Measurements from ENCODE around the gene FRK. TPM values are rescaled to one million over a fixed set of nuclear protein-coding genes. Genes with fewer than 3 reads are reported as not detected.

The FRK gene
- total RNA-seq, 1 experiment from 2014 or later: 0.82 TPM

- Mint-ChIP-seq H3K36me3 (ENCODE audit: insufficient read depth, unreplicated experiment) (no peaks in the 10 kb centered on the region), H3K27ac (ENCODE audit: low read depth, unreplicated experiment) (no peak overlapping the region), H3K4me1 (ENCODE audit: insufficient read depth, unreplicated experiment) (no peaks in the 10 kb centered on the region), H3K4me3 (ENCODE audit: unreplicated experiment) (no peak overlapping the region), H3K27me3 (ENCODE audit: insufficient read depth, unreplicated experiment) (no peaks in the 10 kb centered on the region), H3K9me3 (ENCODE audit: unreplicated experiment) (no peaks in the 10 kb centered on the region)
- intact Hi-C loops (cut with micrococcal nuclease): no loop called here
- no TSS peak for BruUV-seq (replicated peaks)
- POLR2A ChIA-PET: no interaction called here
- CTCF ChIA-PET: no interaction called here
- no peak for DNase-seq (ENCODE audit: unreplicated experiment)
- no peak for TF ChIP-seq CTCF (IDR thresholded peaks at IDR 0.05; ENCODE audit: unreplicated experiment)
Observed at GRCh38 chr6:115976321-115976870, 84.3 kb downstream of the FRK start.

GRCh38 chr6:115972679-115973078, 88.0 kb downstream of the FRK start:
- BruUV-seq (replicated peaks): no TSS peak
- Mint-ChIP-seq H3K4me3 (ENCODE audit: unreplicated experiment) (no peak overlapping the region), H3K27me3 (ENCODE audit: insufficient read depth, unreplicated experiment) (no peaks in the 10 kb centered on the region), H3K36me3 (ENCODE audit: insufficient read depth, unreplicated experiment) (no peaks in the 10 kb centered on the region), H3K27ac (ENCODE audit: low read depth, unreplicated experiment) (no peak overlapping the region), H3K4me1 (ENCODE audit: insufficient read depth, unreplicated experiment) (no peaks in the 10 kb centered on the region), H3K9me3 (ENCODE audit: unreplicated experiment) (no peaks in the 10 kb centered on the region)
- ChIA-PET CTCF (interaction anchor here (0.6 to 0.7 kb wide), 3 partner anchors 11 to 540 kb away, joined by 3 read pairs; no protein-coding TSS in a partner anchor), POLR2A (no interaction called here)
- DNase-seq (ENCODE audit: unreplicated experiment): no peak
- intact Hi-C loops (cut with micrococcal nuclease): no loop called here
- no peak for TF ChIP-seq CTCF (IDR thresholded peaks at IDR 0.05; ENCODE audit: unreplicated experiment)

GRCh38 chr6:115971785-115972184, 88.9 kb downstream of the FRK start:
- intact Hi-C loops (cut with micrococcal nuclease): no loop called here
- H3K9me3 Mint-ChIP-seq (ENCODE audit: unreplicated experiment): no peaks in the 10 kb centered on the region
- no peaks in the 10 kb centered on the region for H3K4me1 Mint-ChIP-seq (ENCODE audit: insufficient read depth, unreplicated experiment)
- no peak for DNase-seq (ENCODE audit: unreplicated experiment)
- H3K36me3 Mint-ChIP-seq (ENCODE audit: insufficient read depth, unreplicated experiment): no peaks in the 10 kb centered on the region
- TF ChIP-seq CTCF (IDR thresholded peaks at IDR 0.05; ENCODE audit: unreplicated experiment): no peak
- no peaks in the 10 kb centered on the region for H3K27me3 Mint-ChIP-seq (ENCODE audit: insufficient read depth, unreplicated experiment)
- H3K4me3 Mint-ChIP-seq (ENCODE audit: unreplicated experiment): no peak overlapping the region
- POLR2A ChIA-PET: no interaction called here
- CTCF ChIA-PET: interaction anchor here (0.5 to 1.1 kb wide), 2 partner anchors 15 to 246 kb away, joined by 3 to 5 read pairs; no protein-coding TSS in a partner anchor
- H3K27ac Mint-ChIP-seq (ENCODE audit: low read depth, unreplicated experiment): no peak overlapping the region
- no TSS peak for BruUV-seq (replicated peaks)

- ChIA-PET POLR2A (interaction anchor here (0.7 kb wide), 1 partner anchor 741 kb away, joined by 3 read pairs; no protein-coding TSS in a partner anchor), CTCF (interaction anchor here (0.6 to 1.4 kb wide), 4 partner anchors 14 to 153 kb away, joined by 3 to 5 read pairs (median 3); no protein-coding TSS in a partner anchor)
- no peaks in the 10 kb centered on the region for H3K27me3 Mint-ChIP-seq (ENCODE audit: insufficient read depth, unreplicated experiment)
- intact Hi-C loops (cut with micrococcal nuclease): no loop called here
- no peak overlapping the region for H3K27ac Mint-ChIP-seq (ENCODE audit: low read depth, unreplicated experiment)
- no peaks in the 10 kb centered on the region for H3K9me3 Mint-ChIP-seq (ENCODE audit: unreplicated experiment)
- BruUV-seq (replicated peaks): no TSS peak
- TF ChIP-seq CTCF (IDR thresholded peaks at IDR 0.05; ENCODE audit: unreplicated experiment): no peak
- H3K36me3 Mint-ChIP-seq (ENCODE audit: insufficient read depth, unreplicated experiment): no peaks in the 10 kb centered on the region
- no peaks in the 10 kb centered on the region for H3K4me1 Mint-ChIP-seq (ENCODE audit: insufficient read depth, unreplicated experiment)
- no peak for DNase-seq (ENCODE audit: unreplicated experiment)
- H3K4me3 Mint-ChIP-seq (ENCODE audit: unreplicated experiment): no peak overlapping the region
Observed at GRCh38 chr6:115969930-115970273, 90.8 kb downstream of the FRK start.
